Measurements from ENCODE around the gene FARS2. TPM values are rescaled to one million over a fixed set of nuclear protein-coding genes. Genes with fewer than 3 reads are reported as not detected.

FARS2 gene
- total RNA-seq, 3 donors from 2014 or later = 12.0 to 29.6 (median 24.3) TPM

GRCh38 chr6:5383856-5384255 lies 122.5 kb downstream of the FARS2 start:
- no peak for DNase-seq (ENCODE audit: low spot score in 2 of 2)
- intact Hi-C loops (cut with DNase I; ENCODE audit: low total_unique reads) = no loop called here
- Histone ChIP-seq H3K36me3 (no peaks in the 10 kb centered on the region), H3K27me3 (no peaks in the 10 kb centered on the region), H3K4me1 (no peaks in the 10 kb centered on the region), H3K4me3 (no peak overlapping the region), H3K9me3 (no peaks in the 10 kb centered on the region), H3K27ac (no peak overlapping the region)
- no peak for TF ChIP-seq POLR2A (IDR thresholded peaks at IDR 0.05)
- TF ChIP-seq POLR2AphosphoS5 (IDR thresholded peaks at IDR 0.05) = no peak
- no peak for TF ChIP-seq CTCF (IDR thresholded peaks at IDR 0.05)

GRCh38 chr6:5384276-5384675 lies 123.0 kb downstream of the FARS2 start:
- H3K4me3 ChIP-seq = no peak overlapping the region
- H3K9me3 ChIP-seq = no peaks in the 10 kb centered on the region
- H3K4me1 ChIP-seq = no peaks in the 10 kb centered on the region
- intact Hi-C loops (cut with DNase I; ENCODE audit: low total_unique reads) = no loop called here
- no peaks in the 10 kb centered on the region for H3K27me3 ChIP-seq
- no peak for DNase-seq (ENCODE audit: low spot score in 2 of 2)
- no peak overlapping the region for H3K27ac ChIP-seq
- no peaks in the 10 kb centered on the region for H3K36me3 ChIP-seq
- TF ChIP-seq POLR2A (IDR thresholded peaks at IDR 0.05) = no peak
- TF ChIP-seq CTCF (IDR thresholded peaks at IDR 0.05) = no peak
- TF ChIP-seq POLR2AphosphoS5 (IDR thresholded peaks at IDR 0.05) = no peak

- intact Hi-C loops (cut with DNase I; ENCODE audit: low total_unique reads) = no loop called here
- no peak overlapping the region for H3K27ac ChIP-seq
- no peak for TF ChIP-seq POLR2AphosphoS5 (IDR thresholded peaks at IDR 0.05)
- no peak for TF ChIP-seq POLR2A (IDR thresholded peaks at IDR 0.05)
- TF ChIP-seq CTCF (IDR thresholded peaks at IDR 0.05) = no peak
- H3K4me3 ChIP-seq = no peak overlapping the region
- no peaks in the 10 kb centered on the region for H3K36me3 ChIP-seq
- no peaks in the 10 kb centered on the region for H3K4me1 ChIP-seq
- no peaks in the 10 kb centered on the region for H3K27me3 ChIP-seq
- H3K9me3 ChIP-seq = no peaks in the 10 kb centered on the region
- DNase-seq (ENCODE audit: low spot score in 2 of 2) = no peak
These were observed 127.0 kb downstream of the FARS2 start for GRCh38 chr6:5388326-5388725.

GRCh38 chr6:5389086-5389745 lies 127.9 kb downstream of the FARS2 start:
- no peak for TF ChIP-seq POLR2AphosphoS5 (IDR thresholded peaks at IDR 0.05)
- TF ChIP-seq POLR2A (IDR thresholded peaks at IDR 0.05) = no peak
- no peak for TF ChIP-seq CTCF (IDR thresholded peaks at IDR 0.05)
- Histone ChIP-seq H3K27me3 (no peaks in the 10 kb centered on the region), H3K9me3 (no peaks in the 10 kb centered on the region), H3K4me1 (no peaks in the 10 kb centered on the region), H3K27ac (no peak overlapping the region), H3K36me3 (no peaks in the 10 kb centered on the region), H3K4me3 (no peak overlapping the region)
- intact Hi-C loops (cut with DNase I; ENCODE audit: low total_unique reads) = no loop called here
- no peak for DNase-seq (ENCODE audit: low spot score in 2 of 2)

- H3K9me3 ChIP-seq = no peaks in the 10 kb centered on the region
- no peak for DNase-seq (ENCODE audit: low spot score in 2 of 2)
- H3K36me3 ChIP-seq = no peaks in the 10 kb centered on the region
- no peak overlapping the region for H3K27ac ChIP-seq
- intact Hi-C loops (cut with DNase I; ENCODE audit: low total_unique reads) = no loop called here
- no peaks in the 10 kb centered on the region for H3K4me1 ChIP-seq
- H3K4me3 ChIP-seq = no peak overlapping the region
- no peak for TF ChIP-seq CTCF (IDR thresholded peaks at IDR 0.05)
- no peak for TF ChIP-seq POLR2A (IDR thresholded peaks at IDR 0.05)
- no peak for TF ChIP-seq POLR2AphosphoS5 (IDR thresholded peaks at IDR 0.05)
- no peaks in the 10 kb centered on the region for H3K27me3 ChIP-seq
These were observed 128.9 kb downstream of the FARS2 start for GRCh38 chr6:5390177-5390576.
